HG02981 (cell line): ENCODE data around the gene SELENOS.

Experiments used
- ATAC-seq: cut with Tn5 transposase; IDR thresholded peaks from one replicate; pipeline ENCODE4 v1.9.1; 2021; ENCODE audit warnings: mild to moderate bottlenecking, moderate library complexity; ENCODE audit not compliant: unreplicated experiment

Gene SELENOS

GRCh38 chr15:101277038-101277822, at the start of gene SELENOS:
Gene SELENOS, minus strand, starts transcription at chr15:101277485. Its CDS starts 68 bp downstream, at chr15:101277417.
- ATAC-seq, result peak; percentile 92

GRCh38 chr15:101326462-101327146, 49.3 kb upstream of the SELENOS start:
- no peak for ATAC-seq

GRCh38 chr15:101326026-101326315, 48.7 kb upstream of the SELENOS start:
- ATAC-seq, result no peak

GRCh38 chr15:101325263-101326025, 48.2 kb upstream of the SELENOS start:
- no peak for ATAC-seq

GRCh38 chr15:101324524-101325177, 47.4 kb upstream of the SELENOS start:
- no peak for ATAC-seq

GRCh38 chr15:101323793-101324523, 46.7 kb upstream of the SELENOS start:
- no peak for ATAC-seq

GRCh38 chr15:101322854-101323477, 45.7 kb upstream of the SELENOS start:
- ATAC-seq, result no peak

GRCh38 chr15:101322016-101322695, 44.9 kb upstream of the SELENOS start:
- ATAC-seq, result no peak

GRCh38 chr15:101320501-101321052, 43.3 kb upstream of the SELENOS start:
- ATAC-seq, result peak; percentile 92

- no peak for ATAC-seq
Observed at GRCh38 chr15:101318839-101319238, 41.6 kb upstream of the SELENOS start.

- ATAC-seq, result no peak
Observed at GRCh38 chr15:101318147-101318819, 41.0 kb upstream of the SELENOS start.

- ATAC-seq, result no peak
Observed at GRCh38 chr15:101317336-101317872, 40.1 kb upstream of the SELENOS start.

GRCh38 chr15:101316529-101316928, 39.2 kb upstream of the SELENOS start:
- no peak for ATAC-seq

GRCh38 chr15:101315736-101316135, 38.5 kb upstream of the SELENOS start:
- no peak for ATAC-seq

GRCh38 chr15:101314336-101315125, 37.2 kb upstream of the SELENOS start:
- ATAC-seq, result no peak

GRCh38 chr15:101313041-101313761, 35.9 kb upstream of the SELENOS start:
- no peak for ATAC-seq

GRCh38 chr15:101310508-101310907, 33.2 kb upstream of the SELENOS start:
- ATAC-seq, result no peak
